Daoy (cell line): Measurements from ENCODE around the gene NDUFV1. TPM values are rescaled to one million over a fixed set of nuclear protein-coding genes. Genes with fewer than 3 reads are reported as not detected.
"Not testable (repeated sequence)": the region's sequence is repeated elsewhere in the genome, so short reads cannot be mapped to it uniquely, and the experiment has no call there.

Experiments used
- DNase-seq: peaks from one replicate; pipeline ENCODE4 v3.0.0-alpha.2; 2015; ENCODE audit warnings: low read depth
- total RNA-seq: library from RNA; depleted of rRNA; stranded (reverse); fragments of >200 nt; shearing (Covaris generic); gene quantifications from 2 replicates; pipeline ENCODE4 v1.2.3, GENCODE V29; 2014; rRNA removed

The NDUFV1 gene
- total RNA-seq, 1 experiment from 2014 or later: 229 TPM

GRCh38 chr11:67654225-67654624 is 47.5 kb downstream of the NDUFV1 start:
- no peak for DNase-seq

DNA sequence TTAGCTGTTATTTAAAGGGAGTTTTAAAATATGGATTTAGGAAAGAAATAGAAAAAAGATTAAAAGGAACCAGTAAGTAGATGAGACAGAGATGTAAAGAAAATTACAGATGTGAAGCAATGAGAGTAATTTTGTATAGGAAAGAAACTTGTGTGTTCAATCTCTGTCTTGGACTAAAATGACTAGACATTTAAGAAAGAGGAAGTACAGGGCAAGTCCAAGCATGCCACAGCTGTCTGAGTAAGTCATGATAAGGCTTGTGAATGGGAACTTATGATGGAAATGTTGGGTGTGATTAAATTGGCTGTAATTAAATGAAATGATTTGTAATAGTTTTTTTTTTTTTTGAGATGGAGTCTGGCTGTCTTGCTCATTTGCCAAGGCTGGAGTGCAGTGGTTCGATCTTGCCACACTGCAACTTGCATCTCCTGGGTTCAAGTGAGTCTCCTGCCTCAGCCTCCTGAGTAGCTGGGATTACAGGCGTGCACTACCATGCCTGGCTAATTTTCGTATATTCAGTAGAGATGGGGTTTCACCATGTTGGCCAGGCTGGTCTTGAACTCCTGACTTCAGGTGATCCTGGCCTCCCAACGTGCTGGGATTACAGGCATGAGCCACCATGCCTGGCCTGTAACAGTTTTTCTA is 49.7 kb downstream of the NDUFV1 start:
- DNase-seq: no peak

DNA sequence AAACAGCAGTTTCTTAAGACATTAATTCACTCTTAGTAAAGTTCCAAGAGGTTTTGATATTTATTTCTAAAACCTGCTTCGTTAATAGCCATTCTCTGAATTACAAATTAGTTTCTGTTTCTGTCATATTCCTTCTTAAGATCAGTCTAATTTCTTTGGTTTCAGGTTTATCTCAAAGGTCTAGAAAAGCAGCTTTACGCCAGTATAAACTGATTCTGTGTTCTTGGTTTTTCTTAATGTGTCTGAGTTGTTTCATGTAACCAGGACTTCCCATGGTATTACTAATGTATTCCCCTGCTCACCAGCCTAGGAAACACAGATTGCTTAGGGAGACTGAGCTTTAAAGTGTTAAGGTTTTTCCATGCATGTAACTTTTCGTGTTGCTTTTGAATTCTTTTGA is 50.6 kb downstream of the NDUFV1 start:
- no peak for DNase-seq

GRCh38 chr11:67659651-67660165 is 53.0 kb downstream of the NDUFV1 start:
- DNase-seq: not testable (repeated sequence)

GRCh38 chr11:67660752-67661151 is 54.0 kb downstream of the NDUFV1 start:
- DNase-seq: not testable (repeated sequence)

Other genes starting within 250 kb of the NDUFV1 start
- 7.1 TPM in 2 replicates for gene CLCF1, start 233.3 kb upstream of the NDUFV1 start, total RNA-seq
- gene RAD9A, start 214.9 kb upstream of the NDUFV1 start, total RNA-seq: 9.0 and 11.3 TPM in 2 replicates
- gene PPP1CA, start 205.1 kb upstream of the NDUFV1 start, total RNA-seq: 220 and 273 TPM in 2 replicates
- gene TBC1D10C, start 202.9 kb upstream of the NDUFV1 start, total RNA-seq: not detected in 2 replicates
- gene CARNS1, start 191.3 kb upstream of the NDUFV1 start, total RNA-seq: 0.34 TPM in 1 of 2 replicates, not detected in the other
- 36.6 and 42.5 TPM in 2 replicates for gene RPS6KB2, start 178.4 kb upstream of the NDUFV1 start, total RNA-seq
- gene PTPRCAP, start 169.3 kb upstream of the NDUFV1 start, total RNA-seq: 1.1 and 3.0 TPM in 2 replicates
- 78.7 and 85.8 TPM in 2 replicates for gene CORO1B, start 163.5 kb upstream of the NDUFV1 start, total RNA-seq
- gene GPR152, start 154.2 kb upstream of the NDUFV1 start, total RNA-seq: not detected in 2 replicates
- gene CABP4, start 151.6 kb upstream of the NDUFV1 start, total RNA-seq: 0.06 and 0.15 TPM in 2 replicates
- 9.4 and 36.5 TPM in 2 replicates for gene TMEM134, start 137.7 kb upstream of the NDUFV1 start, total RNA-seq
- gene AIP, start 123.9 kb upstream of the NDUFV1 start, total RNA-seq: 69.5 and 78.5 TPM in 2 replicates
- gene PITPNM1, start 101.6 kb upstream of the NDUFV1 start, total RNA-seq: 24.6 and 32.1 TPM in 2 replicates
- 37.7 and 43.0 TPM in 2 replicates for gene CDK2AP2, start 98.8 kb upstream of the NDUFV1 start, total RNA-seq
- not detected in 2 replicates for gene CABP2, start 83.5 kb upstream of the NDUFV1 start, total RNA-seq
- 1,082 and 1,228 TPM in 2 replicates for gene GSTP1, start 23.1 kb upstream of the NDUFV1 start, total RNA-seq
- gene NUDT8, start 23.0 kb downstream of the NDUFV1 start, total RNA-seq: 5.8 and 9.1 TPM in 2 replicates
- gene TBX10, start 32.8 kb downstream of the NDUFV1 start, total RNA-seq: not detected in 2 replicates
- not detected in 2 replicates for gene ACY3, start 43.8 kb downstream of the NDUFV1 start, total RNA-seq
- gene ALDH3B2, start 67.7 kb downstream of the NDUFV1 start, total RNA-seq: 0.23 TPM in 1 of 2 replicates, not detected in the other